ENCODE results near the gene DUSP23.

The DUSP23 gene

DNA sequence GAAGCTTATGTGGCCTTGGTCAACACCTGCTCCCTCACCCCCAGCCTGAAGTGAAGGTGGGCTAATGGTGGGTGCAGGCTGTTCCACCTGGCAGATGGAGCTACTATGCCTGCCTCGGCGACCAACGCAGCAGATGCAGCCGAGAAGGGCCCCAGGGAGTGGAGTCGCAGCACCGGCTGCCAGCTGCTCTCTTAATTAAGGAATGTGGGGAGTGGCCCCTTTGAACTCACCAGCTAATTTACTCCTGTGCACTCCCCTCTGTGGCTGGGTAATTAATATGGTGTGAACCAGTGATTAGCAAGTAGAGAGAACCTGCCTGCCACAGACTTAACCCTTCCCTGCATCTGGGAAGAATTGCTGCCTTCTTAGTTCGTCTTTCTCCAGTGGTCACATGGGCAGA is 42.6 kb downstream of the DUSP23 start:
- no peak overlapping the region for H3K27ac ChIP-seq
- H3K27me3 ChIP-seq (ENCODE audit: insufficient read depth, low read depth), result no peaks in the 10 kb centered on the region
- TF ChIP-seq, protein P1, sequence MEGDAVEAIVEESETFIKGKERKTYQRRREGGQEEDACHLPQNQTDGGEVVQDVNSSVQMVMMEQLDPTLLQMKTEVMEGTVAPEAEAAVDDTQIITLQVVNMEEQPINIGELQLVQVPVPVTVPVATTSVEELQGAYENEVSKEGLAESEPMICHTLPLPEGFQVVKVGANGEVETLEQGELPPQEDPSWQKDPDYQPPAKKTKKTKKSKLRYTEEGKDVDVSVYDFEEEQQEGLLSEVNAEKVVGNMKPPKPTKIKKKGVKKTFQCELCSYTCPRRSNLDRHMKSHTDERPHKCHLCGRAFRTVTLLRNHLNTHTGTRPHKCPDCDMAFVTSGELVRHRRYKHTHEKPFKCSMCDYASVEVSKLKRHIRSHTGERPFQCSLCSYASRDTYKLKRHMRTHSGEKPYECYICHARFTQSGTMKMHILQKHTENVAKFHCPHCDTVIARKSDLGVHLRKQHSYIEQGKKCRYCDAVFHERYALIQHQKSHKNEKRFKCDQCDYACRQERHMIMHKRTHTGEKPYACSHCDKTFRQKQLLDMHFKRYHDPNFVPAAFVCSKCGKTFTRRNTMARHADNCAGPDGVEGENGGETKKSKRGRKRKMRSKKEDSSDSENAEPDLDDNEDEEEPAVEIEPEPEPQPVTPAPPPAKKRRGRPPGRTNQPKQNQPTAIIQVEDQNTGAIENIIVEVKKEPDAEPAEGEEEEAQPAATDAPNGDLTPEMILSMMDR (conservative IDR thresholded peaks at IDR 0.05; ENCODE audit: low read depth, low read length), result no peak
- no peak overlapping the region for H3K9ac ChIP-seq
- no peaks in the 10 kb centered on the region for H3K36me3 ChIP-seq (ENCODE audit: insufficient read depth)
- no peak overlapping the region for H3K4me2 ChIP-seq
- H3K4me3 ChIP-seq (IDR thresholded peaks at IDR 0.05; ENCODE audit: insufficient read depth, low read depth, low read length), result no peak overlapping the region
- H3K4me1 ChIP-seq (ENCODE audit: low read depth, poor library complexity, severe bottlenecking), result peaks cover 4% of the 10 kb centered on the region
- H2AFZ ChIP-seq (ENCODE audit: low read depth), result no peak overlapping the region
- H4K20me1 ChIP-seq (ENCODE audit: insufficient read depth), result no peaks in the 10 kb centered on the region
- H3K79me2 ChIP-seq (ENCODE audit: insufficient read depth, low read depth), result no peaks in the 10 kb centered on the region

DNA sequence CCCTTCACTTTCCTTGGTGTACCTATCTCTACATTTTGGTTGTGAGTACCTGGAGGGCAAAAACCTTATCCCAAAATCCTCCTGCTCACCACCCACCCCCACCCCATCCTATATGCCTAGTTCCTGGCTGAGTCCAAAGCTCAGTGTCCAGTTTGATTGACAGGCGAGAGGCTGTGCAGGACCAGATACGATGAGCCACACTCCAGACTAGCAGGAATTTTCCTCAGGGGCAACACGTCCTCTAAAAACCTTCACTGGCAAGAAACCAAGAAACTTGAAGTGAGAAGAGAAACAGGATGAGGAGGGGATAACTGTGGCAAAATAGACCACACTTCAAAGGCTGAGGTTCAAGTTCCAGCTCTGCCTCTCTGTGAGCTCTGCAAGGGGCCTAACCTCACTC is 44.8 kb downstream of the DUSP23 start:
- Histone ChIP-seq H3K27ac (no peak overlapping the region), H3K27me3 (ENCODE audit: insufficient read depth, low read depth) (no peaks in the 10 kb centered on the region), H3K4me2 (no peak overlapping the region), H4K20me1 (ENCODE audit: insufficient read depth) (no peaks in the 10 kb centered on the region), H3K4me1 (ENCODE audit: low read depth, poor library complexity, severe bottlenecking) (peaks cover 4% of the 10 kb centered on the region), H3K36me3 (ENCODE audit: insufficient read depth) (no peaks in the 10 kb centered on the region), H3K79me2 (ENCODE audit: insufficient read depth, low read depth) (no peaks in the 10 kb centered on the region), H3K9ac (no peak overlapping the region), H3K4me3 (IDR thresholded peaks at IDR 0.05; ENCODE audit: insufficient read depth, low read depth, low read length) (no peak overlapping the region), H2AFZ (ENCODE audit: low read depth) (no peak overlapping the region)
- TF ChIP-seq, protein P1 (conservative IDR thresholded peaks at IDR 0.05; ENCODE audit: low read depth, low read length), result no peak

DNA sequence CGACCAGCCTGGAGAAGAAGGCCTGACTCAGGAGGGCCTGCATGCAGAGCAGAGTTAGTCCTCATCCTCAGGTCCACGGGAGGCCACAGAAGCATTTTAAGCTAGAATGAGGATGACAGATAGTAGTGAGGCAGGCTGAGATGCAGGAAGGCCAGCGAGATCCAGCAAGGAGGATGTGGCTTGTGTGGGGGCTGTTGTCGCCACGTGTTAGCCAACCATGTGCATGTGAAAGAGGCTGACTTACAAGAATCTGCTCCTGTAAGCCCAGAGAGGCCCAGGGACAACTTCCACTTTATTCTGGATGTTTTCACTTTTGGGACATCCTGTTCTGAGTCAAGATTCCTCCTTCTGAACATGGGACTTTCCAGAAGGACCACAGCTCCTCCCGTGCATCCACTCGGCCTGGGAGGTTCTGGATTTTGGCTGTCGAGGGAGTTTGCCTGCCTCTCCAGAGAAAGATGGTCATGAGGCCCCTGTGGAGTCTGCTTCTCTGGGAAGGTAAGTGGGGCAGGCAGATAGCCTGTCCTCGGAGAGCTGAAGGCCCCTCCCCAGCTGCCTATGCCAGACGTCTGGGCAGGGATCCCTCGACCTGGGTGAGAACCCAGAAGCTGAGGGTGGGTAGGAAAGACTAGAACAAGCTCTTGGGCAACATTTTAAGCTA is 45.8 kb downstream of the DUSP23 start, which contains the start of gene SLAMF8:
Gene SLAMF8 (plus strand): TSS at position 433 of the 661 bp plus-strand sequence. CDS start 26 bp downstream, at position 459.
- H3K27ac ChIP-seq, result no peak within 1 kb of the TSS
- H3K79me2 ChIP-seq (ENCODE audit: insufficient read depth, low read depth), result no peaks in the 10 kb centered on the region
- H3K4me2 ChIP-seq, result no peak within 1 kb of the TSS
- no peak within 1 kb of the TSS for H3K9ac ChIP-seq
- H2AFZ ChIP-seq (ENCODE audit: low read depth), result no peak within 1 kb of the TSS
- H3K36me3 ChIP-seq (ENCODE audit: insufficient read depth), result no peaks in the 10 kb centered on the region
- TF ChIP-seq, protein P1 (conservative IDR thresholded peaks at IDR 0.05; ENCODE audit: low read depth, low read length), result 0 out of 2 replicates have a peak, but pooled peaks have one; percentile 5
- peaks cover 4% of the 10 kb centered on the region for H3K4me1 ChIP-seq (ENCODE audit: low read depth, poor library complexity, severe bottlenecking)
- no peaks in the 10 kb centered on the region for H4K20me1 ChIP-seq (ENCODE audit: insufficient read depth)
- H3K27me3 ChIP-seq (ENCODE audit: insufficient read depth, low read depth), result no peaks in the 10 kb centered on the region
- H3K4me3 ChIP-seq (IDR thresholded peaks at IDR 0.05; ENCODE audit: insufficient read depth, low read depth, low read length), result no peak within 1 kb of the TSS

DNA sequence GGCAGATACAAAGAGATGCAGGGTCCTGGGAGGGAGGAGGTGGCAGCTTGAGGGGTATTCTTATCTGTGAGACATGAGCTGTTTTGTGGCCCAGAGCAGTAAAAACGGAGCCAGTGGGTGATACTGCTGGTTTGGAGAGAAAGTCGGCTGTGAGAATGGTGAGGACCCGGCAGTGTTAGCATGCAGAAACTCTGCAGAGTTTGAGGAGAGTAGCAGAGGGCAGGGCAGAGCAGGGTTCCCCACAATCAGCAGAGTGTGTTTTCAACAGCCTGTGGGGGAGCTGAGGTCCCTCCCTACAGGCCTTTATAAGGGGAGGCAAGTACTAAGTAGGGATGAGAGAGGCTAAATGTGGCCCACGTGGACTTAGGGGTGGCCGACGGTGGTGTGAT is 46.3 kb downstream of the DUSP23 start:
- Histone ChIP-seq H3K4me1 (ENCODE audit: low read depth, poor library complexity, severe bottlenecking) (peaks cover 4% of the 10 kb centered on the region), H3K36me3 (ENCODE audit: insufficient read depth) (no peaks in the 10 kb centered on the region), H3K27ac (no peak overlapping the region), H3K79me2 (ENCODE audit: insufficient read depth, low read depth) (no peaks in the 10 kb centered on the region), H4K20me1 (ENCODE audit: insufficient read depth) (no peaks in the 10 kb centered on the region), H2AFZ (ENCODE audit: low read depth) (no peak overlapping the region), H3K9ac (no peak overlapping the region), H3K27me3 (ENCODE audit: insufficient read depth, low read depth) (no peaks in the 10 kb centered on the region), H3K4me2 (no peak overlapping the region), H3K4me3 (IDR thresholded peaks at IDR 0.05; ENCODE audit: insufficient read depth, low read depth, low read length) (no peak overlapping the region)
- TF ChIP-seq, protein P1 (conservative IDR thresholded peaks at IDR 0.05; ENCODE audit: low read depth, low read length), result no peak

All from KMS-11 (cell line).